ENCODE measurements around the gene ASTN2.

Gene ASTN2

DNA sequence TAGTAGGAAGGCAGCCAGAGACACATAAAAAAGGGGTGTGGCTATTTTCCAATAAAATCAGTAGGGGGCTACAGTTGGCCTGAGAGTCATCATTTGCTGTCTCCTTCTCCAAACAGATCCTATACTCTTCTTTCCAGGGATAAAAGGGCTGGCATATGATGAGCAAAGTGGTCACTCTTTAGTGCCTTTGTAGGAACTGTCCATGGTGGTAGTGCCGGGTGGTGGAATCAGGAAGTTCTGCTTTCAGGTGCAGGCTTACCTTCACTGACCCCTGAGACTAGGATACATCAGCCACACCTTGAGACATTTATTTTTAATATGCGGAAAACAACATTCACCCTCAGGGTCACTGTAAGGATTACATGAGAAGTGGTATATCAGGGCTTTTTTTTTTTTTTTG is 80.8 kb downstream of the ASTN2 start:
- H3K27me3 ChIP-seq (replicated peaks; ENCODE audit: control insufficient read depth, insufficient read depth, low read length) = no peaks in the 10 kb centered on the region; the same call in 1 of the 2 replicates
- no peak overlapping the region for H3K4me3 ChIP-seq (replicated peaks; ENCODE audit: low read depth, low read length)
- DNase-seq (ENCODE audit: extremely low read depth, insufficient read length) = no peak
- no peaks in the 10 kb centered on the region for H3K36me3 ChIP-seq (ENCODE audit: control insufficient read depth, insufficient read depth, low read length)
- TF ChIP-seq, protein P1, sequence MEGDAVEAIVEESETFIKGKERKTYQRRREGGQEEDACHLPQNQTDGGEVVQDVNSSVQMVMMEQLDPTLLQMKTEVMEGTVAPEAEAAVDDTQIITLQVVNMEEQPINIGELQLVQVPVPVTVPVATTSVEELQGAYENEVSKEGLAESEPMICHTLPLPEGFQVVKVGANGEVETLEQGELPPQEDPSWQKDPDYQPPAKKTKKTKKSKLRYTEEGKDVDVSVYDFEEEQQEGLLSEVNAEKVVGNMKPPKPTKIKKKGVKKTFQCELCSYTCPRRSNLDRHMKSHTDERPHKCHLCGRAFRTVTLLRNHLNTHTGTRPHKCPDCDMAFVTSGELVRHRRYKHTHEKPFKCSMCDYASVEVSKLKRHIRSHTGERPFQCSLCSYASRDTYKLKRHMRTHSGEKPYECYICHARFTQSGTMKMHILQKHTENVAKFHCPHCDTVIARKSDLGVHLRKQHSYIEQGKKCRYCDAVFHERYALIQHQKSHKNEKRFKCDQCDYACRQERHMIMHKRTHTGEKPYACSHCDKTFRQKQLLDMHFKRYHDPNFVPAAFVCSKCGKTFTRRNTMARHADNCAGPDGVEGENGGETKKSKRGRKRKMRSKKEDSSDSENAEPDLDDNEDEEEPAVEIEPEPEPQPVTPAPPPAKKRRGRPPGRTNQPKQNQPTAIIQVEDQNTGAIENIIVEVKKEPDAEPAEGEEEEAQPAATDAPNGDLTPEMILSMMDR (IDR thresholded peaks at IDR 0.05; ENCODE audit: insufficient read depth, low read length, poor library complexity, severe bottlenecking) = no peak

DNA sequence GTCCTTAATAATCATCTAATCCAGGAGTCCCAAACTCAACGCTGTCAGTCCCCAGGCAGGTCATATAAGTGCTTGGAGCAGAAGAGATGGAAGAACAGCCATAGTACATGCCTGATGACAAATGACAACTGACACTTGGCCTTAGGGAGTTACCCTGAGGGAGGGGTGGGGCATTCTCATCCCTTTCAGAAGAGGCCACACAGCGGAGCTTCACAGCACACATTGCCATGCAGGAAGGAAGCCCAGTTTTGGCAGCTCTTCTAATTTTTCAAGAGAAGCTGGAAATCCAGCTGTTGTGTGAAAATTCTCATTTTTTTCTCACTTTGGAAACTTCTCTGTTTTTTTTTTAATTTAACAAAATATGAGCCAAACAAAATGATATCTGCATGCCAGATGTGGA is 89.0 kb downstream of the ASTN2 start:
- TF ChIP-seq, protein P1 (IDR thresholded peaks at IDR 0.05; ENCODE audit: insufficient read depth, low read length, poor library complexity, severe bottlenecking) = no peak
- no peak for DNase-seq (ENCODE audit: extremely low read depth, insufficient read length)
- no peaks in the 10 kb centered on the region for H3K36me3 ChIP-seq (ENCODE audit: control insufficient read depth, insufficient read depth, low read length)

DNA sequence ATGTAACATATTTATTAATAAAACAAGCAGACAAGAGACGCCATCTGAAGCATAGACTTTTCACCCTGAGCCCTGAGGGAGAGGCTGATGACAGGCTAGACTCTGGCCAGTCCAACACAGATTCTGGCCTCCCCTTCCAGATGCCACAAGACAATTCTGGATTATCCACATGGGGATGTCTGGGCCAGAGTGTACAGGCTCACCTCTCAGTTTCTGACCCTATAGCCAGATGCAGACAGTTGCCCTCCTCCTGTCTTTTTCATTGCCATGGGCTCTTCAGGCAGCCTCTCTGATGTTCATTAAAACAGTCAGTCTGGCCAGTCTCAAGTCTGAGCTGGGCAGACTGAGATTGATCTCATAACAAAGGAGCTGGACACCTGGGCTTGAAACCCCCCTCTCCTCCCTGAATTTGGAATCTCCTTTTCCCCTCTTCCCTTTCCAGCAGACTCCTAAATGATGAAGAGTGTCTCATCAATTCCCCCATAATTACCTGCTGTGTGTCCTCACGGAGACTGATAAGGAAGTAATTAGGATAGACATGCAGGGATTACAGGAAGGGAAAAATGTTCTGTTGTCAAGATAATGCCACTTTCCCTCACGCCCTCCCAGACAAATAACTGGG is 89.6 kb downstream of the ASTN2 start:
- Histone ChIP-seq H3K36me3 (ENCODE audit: control insufficient read depth, insufficient read depth, low read length) (no peaks in the 10 kb centered on the region), H3K4me3 (replicated peaks; ENCODE audit: low read depth, low read length) (no peak overlapping the region), H3K27me3 (replicated peaks; ENCODE audit: control insufficient read depth, insufficient read depth, low read length) (peaks cover 2% of the 10 kb centered on the region)
- TF ChIP-seq, protein P1 (IDR thresholded peaks at IDR 0.05; ENCODE audit: insufficient read depth, low read length, poor library complexity, severe bottlenecking) = no peak
- DNase-seq (ENCODE audit: extremely low read depth, insufficient read length) = no peak

More for the DNA sequence above, 89.0 kb downstream of the ASTN2 start:
- H3K4me3 ChIP-seq (replicated peaks; ENCODE audit: low read depth, low read length) = no peak overlapping the region
- peaks cover 2% of the 10 kb centered on the region for H3K27me3 ChIP-seq (replicated peaks; ENCODE audit: control insufficient read depth, insufficient read depth, low read length)

DNA sequence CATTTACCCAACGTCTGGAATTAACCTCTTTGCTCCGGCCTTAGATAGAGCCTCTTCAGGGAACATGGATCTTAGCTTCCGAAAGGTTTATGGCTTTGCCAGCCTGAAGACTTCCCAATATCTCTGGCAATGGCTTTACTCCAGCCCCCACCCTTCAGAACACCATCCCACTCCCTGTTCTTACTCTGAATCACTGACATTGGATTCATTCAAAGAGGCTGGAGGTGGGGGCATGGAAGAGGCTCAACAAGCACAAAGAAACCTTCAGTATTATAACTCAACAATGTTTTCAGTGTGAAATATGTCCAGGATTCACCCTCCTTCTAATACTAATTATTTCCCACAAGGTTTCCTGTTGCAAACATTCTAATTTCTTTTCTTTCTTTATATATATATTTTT is 91.5 kb downstream of the ASTN2 start:
- H3K27me3 ChIP-seq (replicated peaks; ENCODE audit: control insufficient read depth, insufficient read depth, low read length) = peaks cover 2% of the 10 kb centered on the region; the same call in 1 of the 2 replicates
- TF ChIP-seq, protein P1 (IDR thresholded peaks at IDR 0.05; ENCODE audit: insufficient read depth, low read length, poor library complexity, severe bottlenecking) = no peak
- H3K36me3 ChIP-seq (ENCODE audit: control insufficient read depth, insufficient read depth, low read length) = no peaks in the 10 kb centered on the region
- no peak overlapping the region for H3K4me3 ChIP-seq (replicated peaks; ENCODE audit: low read depth, low read length)
- no peak for DNase-seq (ENCODE audit: extremely low read depth, insufficient read length)

DNA sequence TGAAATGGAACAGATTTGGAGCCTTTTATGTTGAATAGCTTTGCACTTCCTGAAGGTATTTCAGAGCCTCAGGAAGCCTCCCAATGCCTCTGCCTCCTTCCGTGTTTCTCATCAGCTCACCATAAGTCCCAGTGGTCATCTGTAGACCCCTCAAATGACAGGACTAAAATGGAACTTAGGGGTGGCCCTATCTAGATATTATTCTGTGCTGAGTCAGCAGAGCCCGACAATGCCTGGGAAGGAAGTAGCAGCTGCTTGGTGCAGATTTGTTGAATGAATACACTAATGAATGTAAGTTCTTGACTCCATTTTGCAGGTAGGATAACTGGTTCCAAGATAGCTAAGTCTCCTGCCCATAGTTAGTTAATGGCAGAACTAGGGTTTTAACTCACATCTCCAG is 97.7 kb downstream of the ASTN2 start:
- Histone ChIP-seq H3K36me3 (ENCODE audit: control insufficient read depth, insufficient read depth, low read length) (no peaks in the 10 kb centered on the region), H3K27me3 (replicated peaks; ENCODE audit: control insufficient read depth, insufficient read depth, low read length) (peaks cover 2% of the 10 kb centered on the region; the same call in 1 of the 2 replicates), H3K4me3 (replicated peaks; ENCODE audit: low read depth, low read length) (no peak overlapping the region)
- TF ChIP-seq, protein P1 (IDR thresholded peaks at IDR 0.05; ENCODE audit: insufficient read depth, low read length, poor library complexity, severe bottlenecking) = no peak
- no peak for DNase-seq (ENCODE audit: extremely low read depth, insufficient read length)

DNA sequence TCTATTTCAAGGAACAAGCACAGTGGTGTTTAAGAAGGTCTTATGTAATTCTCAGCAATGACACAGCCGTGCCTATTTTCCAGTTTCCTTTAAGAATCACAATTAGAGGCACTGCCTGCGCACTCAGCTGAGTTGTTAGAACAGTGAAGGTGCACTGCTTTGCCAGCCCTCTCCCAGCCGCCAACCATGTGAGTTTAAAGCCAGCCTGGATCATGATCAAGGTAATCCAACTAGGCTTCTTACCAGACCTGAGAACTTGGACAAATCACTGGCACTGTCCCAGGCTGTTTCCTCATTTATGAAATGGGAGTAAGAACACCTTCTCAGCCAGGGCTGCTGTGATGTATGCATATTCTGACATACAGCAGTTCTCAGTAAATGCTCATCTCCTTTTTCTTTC is 99.6 kb downstream of the ASTN2 start:
- TF ChIP-seq, protein P1 (IDR thresholded peaks at IDR 0.05; ENCODE audit: insufficient read depth, low read length, poor library complexity, severe bottlenecking) = no peak
- Histone ChIP-seq H3K4me3 (replicated peaks; ENCODE audit: low read depth, low read length) (no peak overlapping the region), H3K27me3 (replicated peaks; ENCODE audit: control insufficient read depth, insufficient read depth, low read length) (no peaks in the 10 kb centered on the region), H3K36me3 (ENCODE audit: control insufficient read depth, insufficient read depth, low read length) (no peaks in the 10 kb centered on the region)
- no peak for DNase-seq (ENCODE audit: extremely low read depth, insufficient read length)

Measured in GM06990 (cell line).